T-helper 2 cell treated with Interferon-gamma antibody and Interleukin-4, amounts not matched to agents 100 ng/mL and 5 ng/mL, for 36 hours (primary cell): ENCODE data around the gene PLCXD3. TPM values are rescaled to one million over a fixed set of nuclear protein-coding genes. Genes with fewer than 3 reads are reported as not detected.
"Not testable (repeated sequence)": the region's sequence is repeated elsewhere in the genome, so short reads cannot be mapped to it uniquely, and the experiment has no call there.

ENCODE experiments used
- intact Hi-C: fragments of 100-400 bp; cut with micrococcal nuclease; formaldehyde crosslinking; loops from one replicate; pipeline ENCODE4 v1.15.1; 2023
- total RNA-seq: library from RNA; stranded (reverse); gene quantifications from 2 replicates; pipeline ENCODE4 v1.2.3, GENCODE V29; 2022

Gene PLCXD3
- total RNA-seq, 1 donor from 2014 or later = not detected

DNA sequence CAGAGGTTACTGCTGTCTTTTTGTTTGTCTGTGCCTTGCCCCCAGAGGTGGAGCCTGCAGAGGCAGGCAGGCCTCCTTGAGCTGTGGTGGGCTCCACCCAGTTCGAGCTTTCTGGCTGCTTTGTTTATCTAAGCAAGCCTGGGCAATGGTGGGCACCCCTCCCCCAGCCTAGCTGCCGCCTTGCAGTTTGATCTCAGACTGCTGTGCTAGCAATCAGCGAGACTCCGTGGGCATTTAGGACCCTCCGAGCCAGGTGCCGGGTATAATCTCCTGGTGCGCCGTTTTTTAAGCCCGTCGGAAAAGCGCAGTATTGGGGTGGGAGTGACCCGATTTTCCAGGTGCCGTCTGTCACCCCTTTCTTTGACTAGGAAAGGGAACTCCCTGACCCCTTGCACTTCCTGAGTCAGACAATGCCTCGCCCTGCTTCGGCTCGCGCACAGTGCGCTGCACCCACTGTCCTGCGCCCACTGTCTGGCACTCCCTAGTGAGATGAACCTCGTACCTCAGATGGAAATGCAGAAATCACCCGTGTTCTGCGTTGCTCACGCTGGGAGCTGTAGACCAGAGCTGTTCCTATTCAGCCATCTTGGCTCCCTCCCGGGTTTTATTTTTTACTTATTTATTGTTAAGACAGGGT lies 16.8 kb downstream of the PLCXD3 start:
- intact Hi-C loops = not testable (repeated sequence)

DNA sequence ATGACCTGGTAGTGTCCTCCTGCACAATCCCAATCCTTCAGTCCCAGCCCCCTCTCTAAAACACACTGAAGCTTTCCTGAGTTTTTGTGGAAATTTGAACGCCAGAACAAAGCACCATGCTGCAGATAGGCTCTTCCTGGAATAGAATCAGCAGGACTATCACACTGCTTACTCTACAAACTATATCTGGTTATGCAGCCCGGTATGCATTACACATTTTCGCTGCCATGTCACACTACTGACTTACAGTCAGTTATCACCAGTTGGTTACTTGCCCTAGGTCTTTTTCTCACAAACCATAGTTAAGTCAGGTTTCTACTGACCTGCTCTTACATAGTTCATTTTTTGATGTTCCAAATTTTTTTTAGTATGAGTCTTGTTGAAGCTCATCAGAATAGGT lies 24.9 kb downstream of the PLCXD3 start:
- intact Hi-C loops = no loop called here

DNA sequence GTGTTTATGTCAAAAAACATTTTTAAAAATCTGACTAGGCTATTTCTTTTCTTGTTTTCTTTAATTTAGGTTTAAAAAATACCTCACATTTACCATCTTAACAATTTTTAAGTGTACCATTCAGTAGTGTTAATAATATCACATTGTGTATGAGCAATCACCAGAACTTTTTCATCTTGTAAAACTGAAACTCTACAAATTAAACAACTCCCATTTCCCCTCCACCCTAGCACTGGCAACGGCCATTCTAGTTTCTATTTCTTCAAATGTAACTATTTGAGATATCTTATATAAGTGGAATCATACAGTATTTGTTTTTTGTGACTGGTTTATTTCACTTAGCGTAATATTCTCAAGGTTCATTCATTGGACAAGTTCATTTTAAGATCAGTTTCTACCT lies 27.7 kb downstream of the PLCXD3 start:
- intact Hi-C loops = no loop called here

DNA sequence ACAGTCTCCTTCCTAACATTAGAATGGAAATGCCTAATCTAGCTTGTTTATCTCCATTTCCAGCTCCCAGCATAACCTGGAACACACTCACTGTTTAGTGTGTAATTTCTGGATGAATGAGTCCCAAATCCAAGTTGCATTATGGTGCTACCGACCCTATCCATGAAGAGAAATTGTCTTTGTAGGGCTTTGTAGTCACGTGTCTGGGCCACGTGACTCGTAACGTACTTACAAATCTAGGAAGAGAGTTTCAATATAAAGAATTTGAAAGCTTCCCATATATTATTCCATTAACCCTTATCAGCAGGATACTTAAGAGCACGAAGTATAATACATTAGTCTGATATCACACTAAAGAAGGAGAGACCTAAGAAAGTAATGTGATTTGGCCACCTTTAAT lies 28.2 kb downstream of the PLCXD3 start:
- intact Hi-C loops = no loop called here

DNA sequence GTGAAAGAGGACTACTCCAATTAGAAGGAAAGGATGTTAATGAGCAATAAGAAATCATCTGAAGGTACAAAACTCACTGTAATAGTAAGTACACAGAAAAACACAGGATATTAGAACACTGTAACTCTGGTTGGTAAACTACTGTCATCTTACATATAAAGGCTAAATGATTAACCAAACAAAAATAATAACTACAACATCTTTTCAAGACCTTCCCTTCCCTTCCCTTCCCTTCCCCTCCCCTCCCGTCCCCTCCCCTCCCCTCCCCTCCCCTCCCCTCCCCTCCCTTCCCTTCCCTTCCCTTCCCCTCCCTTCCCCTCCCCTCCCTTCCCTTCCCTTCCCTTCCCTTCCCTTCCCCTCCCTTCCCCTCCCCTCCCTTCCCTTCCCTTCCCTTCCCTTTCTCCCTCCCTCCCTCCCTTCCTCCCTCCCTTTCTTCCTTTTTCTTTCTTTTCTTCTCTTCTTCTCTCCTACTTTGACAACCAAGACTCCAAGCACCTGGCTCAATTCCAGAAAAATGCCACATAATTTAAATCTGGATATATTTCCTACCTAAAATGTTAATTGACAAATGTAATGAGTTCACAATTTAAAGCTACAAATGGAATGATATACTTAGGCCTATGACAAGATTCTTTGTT lies 38.7 kb downstream of the PLCXD3 start:
- intact Hi-C loops = not testable (repeated sequence)

DNA sequence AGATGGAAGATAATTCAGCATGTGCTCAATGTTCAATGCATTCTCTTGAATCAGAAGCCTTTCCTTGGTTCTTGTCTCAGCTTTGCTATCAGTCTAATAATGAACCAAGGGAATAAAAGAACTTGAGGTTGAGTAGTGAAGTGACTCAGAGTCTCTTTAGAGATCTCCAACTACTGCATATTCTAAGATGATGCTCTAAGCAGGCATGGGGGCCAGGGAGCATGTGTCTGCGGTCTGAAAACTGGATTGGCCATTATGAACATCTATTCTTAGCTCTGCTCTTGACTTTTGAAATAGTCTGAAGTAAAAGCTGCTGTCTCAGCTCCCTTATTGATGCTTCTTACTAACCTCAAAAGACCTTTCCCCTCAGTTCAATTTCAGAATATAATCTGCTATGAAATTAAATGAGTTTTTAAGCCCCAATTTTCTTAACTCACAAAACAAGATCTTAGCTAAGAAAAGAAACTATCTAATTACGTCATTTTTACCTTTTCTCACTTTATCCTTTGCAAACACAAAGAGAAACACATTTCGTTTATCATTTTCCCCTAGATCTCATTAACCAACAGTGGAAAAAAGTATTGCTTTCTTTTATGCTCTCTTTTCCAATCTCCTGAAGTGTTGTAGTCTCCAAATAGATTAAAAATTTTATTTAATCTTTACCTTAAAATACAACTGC lies 44.8 kb downstream of the PLCXD3 start:
- intact Hi-C loops = no loop called here

DNA sequence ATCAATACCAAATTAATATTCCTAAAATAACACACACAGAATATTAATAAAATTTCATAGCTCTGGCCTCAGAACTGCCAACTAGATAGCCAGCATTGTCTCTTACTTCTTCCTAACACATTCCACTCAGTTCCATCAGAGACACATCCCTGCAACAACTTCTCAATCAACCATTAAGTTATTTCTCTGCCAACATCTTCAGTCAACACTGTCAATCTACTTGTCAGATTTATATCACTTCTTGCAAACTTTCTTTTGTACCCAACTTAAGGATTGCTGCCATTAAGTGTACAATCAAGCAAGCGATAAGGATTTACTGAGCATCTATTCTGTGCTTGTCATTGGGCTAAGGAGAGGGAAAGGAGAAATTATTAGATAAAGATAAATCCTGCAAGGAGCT lies 50.8 kb downstream of the PLCXD3 start:
- intact Hi-C loops = no loop called here

DNA sequence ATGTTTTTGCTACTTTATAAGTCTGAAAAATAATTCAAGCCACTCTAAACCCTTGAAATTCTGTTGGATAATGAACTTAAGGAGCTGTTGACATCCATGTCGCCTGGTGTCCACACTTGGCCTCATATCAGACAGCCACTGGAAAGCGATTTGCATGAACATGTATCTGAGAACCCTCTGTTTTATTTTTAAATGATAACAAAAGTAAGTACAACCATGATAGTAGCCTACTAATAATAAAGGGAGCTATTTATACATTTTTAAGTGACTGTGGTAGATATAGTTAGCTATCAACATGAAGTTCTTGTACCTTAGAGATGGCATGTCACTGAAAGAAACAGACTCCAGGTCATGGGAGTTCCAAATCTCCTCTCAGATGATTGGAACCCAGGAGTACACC lies 53.3 kb downstream of the PLCXD3 start:
- intact Hi-C loops = no loop called here

DNA sequence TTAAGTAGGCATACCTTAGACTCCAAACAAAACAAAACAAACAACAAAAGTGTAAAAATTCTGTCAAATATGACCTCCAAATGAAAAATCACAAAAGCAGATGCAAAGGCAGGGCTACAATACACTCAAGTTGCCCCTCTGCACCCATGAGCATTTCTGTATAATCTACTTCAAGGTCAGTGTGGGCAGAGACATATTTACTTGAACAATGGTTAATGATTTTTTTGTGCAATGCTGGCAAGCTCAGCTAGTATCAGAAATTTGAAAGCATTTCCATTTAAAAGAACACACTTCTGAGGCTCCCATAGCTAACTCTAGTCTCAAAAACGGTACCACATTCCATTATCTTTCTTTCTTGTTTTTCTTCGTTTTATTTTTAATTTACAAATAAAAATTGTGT lies 57.9 kb downstream of the PLCXD3 start:
- intact Hi-C loops = no loop called here

DNA sequence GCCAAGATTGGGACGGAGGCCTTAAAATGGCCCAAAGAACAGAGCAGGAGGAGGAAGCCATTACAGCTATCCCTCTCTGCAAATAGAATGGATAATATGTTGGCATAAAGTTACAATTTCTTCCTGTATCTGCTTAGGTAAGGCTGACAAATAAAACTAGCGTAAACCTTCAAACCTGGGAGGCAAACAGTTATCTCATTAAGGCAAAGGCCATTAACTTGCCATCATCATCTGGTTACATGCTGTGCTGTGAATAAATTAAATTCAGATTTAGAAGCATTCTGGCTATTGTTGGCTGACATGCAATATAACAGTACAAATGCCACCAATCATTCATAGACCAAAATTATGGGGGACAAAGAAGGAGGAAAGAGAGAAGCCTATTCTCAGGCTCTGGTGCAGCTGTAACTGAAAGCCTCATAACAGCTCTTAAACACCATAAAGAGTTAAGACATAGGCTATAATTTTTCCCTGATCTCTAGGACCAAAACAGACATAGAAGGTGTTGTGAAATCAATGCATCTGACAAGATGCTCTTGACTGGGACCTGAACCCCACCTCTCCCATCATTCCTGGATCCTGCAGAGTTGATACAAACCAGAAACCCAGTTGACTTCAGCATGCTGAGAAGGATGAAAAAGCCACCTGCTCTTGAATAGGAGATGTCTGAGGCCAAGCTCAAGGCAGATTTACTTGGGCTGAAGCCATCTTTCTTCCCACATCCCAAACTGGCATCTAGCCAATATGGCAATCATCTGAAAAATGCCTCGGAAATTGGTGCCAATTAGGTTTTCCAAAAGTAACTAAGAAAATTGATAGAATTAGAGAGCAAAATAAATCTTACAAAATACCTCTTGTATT lies 62.5 kb downstream of the PLCXD3 start:
- intact Hi-C loops = no loop called here

DNA sequence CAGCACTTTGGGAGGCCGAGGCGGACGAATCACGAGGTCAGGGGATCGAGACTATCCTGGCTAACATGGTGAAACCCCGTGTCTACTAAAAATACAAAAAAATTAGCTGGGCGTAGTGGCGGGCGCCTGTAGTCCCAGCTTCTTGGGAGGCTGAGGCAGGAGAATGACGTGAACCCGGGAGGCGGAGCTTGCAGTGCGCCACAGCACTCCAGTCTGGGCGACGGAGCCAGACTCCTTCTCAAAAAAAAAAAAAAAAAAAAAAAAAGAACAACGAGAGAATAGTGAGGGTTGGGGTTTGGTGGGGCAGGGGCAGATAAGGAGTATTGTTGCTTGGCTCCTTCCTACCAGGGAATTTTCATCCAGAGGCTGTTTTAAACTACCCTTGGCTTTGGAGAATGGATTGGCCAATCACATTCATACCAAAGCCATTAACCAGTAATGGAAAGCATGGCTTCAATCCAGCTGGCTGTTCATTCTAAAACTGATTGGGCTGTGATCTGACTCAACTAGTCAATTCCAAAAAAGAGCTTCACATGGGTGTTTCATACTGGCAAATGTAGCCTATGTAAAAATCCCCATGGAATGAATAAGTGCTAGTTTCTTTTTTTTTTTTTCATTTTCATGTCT lies 64.4 kb downstream of the PLCXD3 start:
- intact Hi-C loops = no loop called here

DNA sequence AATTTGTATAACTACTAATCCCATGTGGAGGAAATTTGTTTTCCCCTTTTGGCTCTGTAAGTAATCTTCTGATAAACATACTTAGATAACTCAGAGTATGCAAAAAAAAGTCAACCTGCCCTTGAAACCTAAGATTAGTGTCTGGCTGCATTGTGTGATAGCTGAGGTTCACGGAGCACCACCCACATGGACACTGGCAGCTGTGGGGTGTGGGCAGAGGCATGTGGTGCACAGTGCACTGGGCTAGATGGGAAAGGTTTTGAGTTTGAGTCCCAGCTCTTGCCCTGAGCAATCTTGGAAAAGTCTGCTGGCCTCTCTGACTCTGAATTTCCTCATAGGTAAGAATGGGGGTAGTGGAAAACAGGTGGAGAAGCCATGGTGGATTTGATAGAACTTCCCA lies 75.1 kb downstream of the PLCXD3 start:
- intact Hi-C loops = no loop called here

DNA sequence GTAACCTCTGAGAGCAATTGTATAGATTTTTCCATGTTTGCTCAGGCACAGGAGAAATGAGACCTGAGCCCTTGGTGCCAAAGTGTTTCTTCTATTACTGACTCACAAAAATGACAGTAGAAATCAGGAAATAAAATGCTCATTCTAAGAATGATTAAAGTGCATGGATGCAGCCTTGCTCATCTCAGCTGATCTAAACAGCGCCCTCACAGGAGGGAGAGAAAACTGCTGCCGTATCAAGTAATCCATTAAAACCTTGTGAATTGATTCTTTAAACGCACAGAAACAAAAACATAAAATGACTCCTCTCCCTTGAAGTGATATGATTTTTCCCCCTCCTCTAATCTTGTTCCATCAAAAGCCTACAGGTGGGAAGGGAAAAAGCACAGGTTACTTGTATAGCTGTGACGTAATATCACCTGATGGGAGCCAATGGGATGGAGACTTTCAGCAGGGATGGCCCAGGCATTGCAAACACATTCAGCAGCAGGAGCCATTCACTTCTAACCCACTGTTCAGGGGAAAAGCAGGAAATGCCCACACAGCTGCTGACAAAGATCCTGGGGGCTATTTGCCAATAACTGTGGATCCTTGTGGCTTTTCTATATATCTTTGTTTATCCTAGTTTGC lies 76.7 kb downstream of the PLCXD3 start:
- intact Hi-C loops = no loop called here

DNA sequence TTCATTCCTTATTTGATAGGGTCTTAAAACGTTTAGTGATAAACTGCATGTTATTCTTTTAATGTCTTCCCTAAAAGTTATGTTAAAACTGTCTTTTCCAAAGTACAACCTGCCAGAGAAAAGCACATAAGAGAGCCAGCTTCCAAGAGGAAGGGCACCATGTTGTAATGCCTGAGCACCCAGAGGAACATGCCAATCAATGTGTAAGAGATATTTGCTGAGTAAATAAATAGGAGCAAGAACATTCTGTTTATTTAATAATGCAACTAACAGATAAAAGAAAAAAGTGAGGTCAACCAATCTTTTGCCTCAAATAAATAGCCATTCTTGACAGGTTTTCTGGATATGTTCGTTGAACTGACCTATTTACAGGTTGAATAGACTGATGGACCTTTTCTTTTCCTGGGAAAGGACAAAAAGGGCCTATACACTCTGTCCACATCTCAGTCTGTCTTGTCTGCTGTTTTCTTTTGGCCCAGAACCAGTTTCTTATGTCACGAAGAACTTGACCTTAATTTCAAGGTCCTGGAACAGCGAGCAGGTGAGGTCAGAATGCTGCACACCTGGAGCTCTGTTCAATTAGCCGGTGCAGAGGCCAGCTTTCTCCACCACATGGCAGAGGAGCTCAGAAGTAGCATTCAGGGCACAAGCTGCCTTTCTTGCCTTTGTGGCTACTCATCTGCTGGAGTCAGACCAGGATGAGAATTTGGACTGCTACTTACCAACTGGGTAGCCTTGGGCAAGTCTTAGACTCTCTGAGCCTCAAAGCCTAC lies 77.7 kb downstream of the PLCXD3 start:
- intact Hi-C loops = no loop called here

DNA sequence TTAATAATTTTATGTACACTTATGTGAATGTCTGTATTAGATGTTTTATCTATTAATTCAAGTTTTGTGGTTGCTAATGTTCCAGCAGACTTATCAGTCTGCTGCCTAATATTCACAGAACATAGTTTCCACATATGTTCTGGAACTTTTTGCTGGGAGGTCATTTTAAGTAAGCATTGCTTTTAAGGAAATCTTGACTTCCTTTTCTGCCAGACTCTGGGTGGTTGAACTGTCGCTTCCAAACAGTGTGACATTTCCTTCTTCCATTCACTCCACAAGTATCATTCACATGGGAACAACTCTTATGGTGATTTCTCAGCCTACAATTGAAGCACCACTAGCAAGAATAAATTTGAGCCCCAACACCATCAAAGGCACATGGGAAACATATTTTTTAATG lies 82.9 kb downstream of the PLCXD3 start:
- intact Hi-C loops = no loop called here

DNA sequence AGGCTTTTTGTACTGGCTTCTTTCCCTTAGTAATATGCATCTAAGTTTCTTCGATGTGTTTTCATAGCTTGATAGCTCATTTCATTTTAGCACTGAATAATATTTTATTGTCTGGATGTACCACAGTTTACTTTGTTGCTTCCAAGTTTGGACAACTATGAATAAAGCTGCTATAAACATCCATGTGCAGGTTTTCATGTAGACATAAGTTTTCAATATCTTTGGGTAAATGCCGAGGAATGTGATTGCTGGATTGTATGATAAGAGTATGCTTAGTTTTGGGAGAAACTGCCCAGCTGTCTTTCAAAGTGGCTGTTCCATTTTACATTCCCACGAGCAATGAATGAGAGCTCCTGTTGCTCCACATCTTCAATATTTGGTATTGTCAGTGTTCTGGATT lies 84.7 kb downstream of the PLCXD3 start:
- intact Hi-C loops = no loop called here

DNA sequence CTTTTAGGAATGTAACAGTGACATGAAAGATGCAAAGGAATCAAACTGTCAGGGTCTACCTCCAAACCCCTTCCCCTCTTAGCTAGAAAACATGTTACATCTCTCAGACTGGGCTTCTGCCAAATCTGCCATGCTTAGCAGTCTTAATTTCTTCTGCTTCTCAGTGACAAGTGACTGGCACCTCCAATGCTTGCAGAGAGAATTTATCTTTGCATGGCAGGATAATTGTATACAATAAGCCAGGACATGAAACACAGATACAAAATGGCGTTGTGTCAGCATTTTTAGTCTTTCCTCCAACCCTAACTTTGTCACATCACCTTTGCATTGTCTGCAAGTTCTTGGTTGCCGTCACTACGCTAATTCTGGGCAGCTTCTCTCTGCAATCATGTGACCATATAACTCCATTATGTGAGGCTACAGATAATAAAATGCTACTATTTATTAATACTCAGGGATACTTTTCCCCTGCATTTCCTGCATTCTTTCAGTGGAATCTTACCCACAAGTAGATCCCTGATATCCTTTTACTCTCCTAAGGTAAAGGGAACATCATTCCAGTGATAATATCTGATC lies 89.8 kb downstream of the PLCXD3 start:
- intact Hi-C loops = no loop called here

DNA sequence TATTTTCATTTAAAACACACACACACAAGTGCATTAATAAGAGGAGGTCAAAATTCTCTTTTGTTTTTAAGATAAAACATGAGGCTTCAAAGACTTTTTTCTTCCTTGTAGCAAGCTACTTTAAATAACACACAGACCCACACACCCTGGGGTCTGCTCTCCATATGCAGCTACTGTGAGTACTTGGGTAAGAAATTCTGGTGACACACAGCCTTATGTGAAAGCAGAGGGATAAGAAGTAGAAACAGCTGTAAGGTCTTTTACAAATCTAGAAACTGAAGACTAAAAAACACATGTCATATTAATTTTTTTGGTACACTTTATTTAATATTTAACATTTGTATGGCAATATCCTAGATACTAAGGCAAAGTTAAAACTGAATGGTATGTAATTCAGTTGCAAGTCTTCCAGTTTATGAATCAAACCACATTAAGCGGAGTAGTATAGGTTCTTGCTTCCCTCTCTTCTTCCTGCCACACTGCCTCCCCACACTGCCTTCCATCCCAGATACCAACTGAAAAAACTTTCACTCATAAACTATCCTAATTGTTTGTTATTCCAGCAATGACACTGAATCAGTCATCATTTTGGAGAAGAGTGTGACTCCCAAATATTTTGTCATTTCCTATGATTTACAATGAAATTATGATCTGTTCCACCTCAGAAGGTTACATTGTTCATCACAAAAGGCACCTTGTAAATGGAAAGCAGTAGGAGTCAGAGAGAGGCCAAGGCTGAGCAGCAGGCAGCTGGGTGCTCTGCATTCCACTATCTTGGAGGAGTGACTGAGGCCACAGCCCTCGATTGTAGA lies 92.0 kb downstream of the PLCXD3 start:
- intact Hi-C loops = no loop called here

DNA sequence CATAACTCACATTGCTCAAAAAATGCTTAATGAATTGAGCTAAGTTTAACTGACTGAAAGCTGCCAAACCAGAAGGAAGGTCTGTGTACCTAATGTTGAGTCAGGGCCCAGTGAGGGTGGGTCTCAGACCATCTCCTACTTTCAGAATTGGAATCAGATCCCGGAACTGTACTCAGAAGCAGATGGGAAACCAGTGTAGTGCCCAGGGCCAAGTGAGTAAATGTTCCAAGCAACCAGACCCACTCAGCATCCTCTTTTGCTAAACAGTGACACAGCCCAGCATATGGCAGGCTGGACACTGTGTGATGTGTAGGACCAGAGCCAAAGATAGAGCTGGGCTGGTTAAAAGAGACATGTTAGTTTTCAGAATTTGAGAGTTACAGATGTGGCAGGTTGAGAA lies 94.1 kb downstream of the PLCXD3 start:
- intact Hi-C loops = no loop called here
